Gastrocnemius medialis (tissue), 4 donors: ENCODE measurements around the gene LRRC56.

Source experiments
- POLR2A ChIP-seq, 2 donors: fragments of 450-650 bp; IDR thresholded peaks; one replicate each; pipeline ENCODE4 v1.6.1; 2017; ENCODE audit warnings: antibody characterized with exemption in 2 of 2, mild to moderate bottlenecking in 2 of 2, moderate library complexity in 2 of 2
- TF ChIP-seq, protein P1 (sequence below), 5 experiments: fragments of 450-650 bp in 3 of 5; fragments of 200-600 bp in 2 of 5; sonication (generic) in 2 of 5; IDR thresholded peaks in 4 of 5; conservative IDR thresholded peaks in 1 of 5; 1 replicate in 4 of 5; 2 replicates in 1 of 5; pipeline ENCODE4 v1.5.1; 2016 to 2019; ENCODE audit warnings: antibody characterized with exemption in 5 of 5, mild to moderate bottlenecking in 3 of 5, moderate library complexity in 3 of 5

DNA sequence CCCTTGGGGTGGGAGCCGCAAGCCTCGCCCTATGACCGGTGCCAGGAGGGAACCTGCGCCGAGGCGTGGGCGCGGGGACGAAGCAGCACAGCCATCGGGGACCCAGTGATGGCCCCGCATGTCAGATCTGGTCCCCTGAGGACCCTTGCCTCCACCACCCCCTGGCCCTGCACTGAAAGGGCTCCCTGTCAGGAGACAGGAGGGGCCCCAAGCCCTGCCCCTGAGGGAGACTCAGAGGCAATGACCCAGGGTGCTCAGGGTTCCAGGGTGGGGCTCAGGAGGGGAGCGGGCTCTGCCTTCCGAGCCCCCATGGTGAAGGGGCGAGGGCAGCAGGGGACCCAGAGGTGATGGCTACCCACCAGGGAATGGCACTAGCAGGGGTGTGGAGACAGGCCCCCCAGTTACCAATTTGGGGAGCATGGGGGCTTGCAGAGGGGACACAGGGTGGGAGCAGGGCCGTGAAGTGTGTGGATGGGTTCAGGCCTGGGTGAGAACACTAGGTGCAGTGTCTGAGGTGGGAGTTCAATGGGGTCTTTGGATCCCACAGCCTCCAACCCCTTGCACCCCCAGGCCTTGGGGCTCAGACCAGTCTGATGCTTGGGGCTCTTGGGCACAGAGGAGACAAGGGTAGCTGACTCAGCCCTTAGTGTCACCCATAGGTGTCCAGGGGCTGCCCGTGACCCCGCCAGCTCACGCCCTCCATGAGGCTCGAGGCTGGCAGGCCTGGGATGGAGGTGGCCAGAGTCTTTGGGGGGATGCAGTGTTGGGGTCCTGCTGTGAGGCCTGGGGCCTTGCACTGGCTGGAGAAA, 499 bp downstream of the LRRC56 start:
- TF ChIP-seq, protein P1, sequence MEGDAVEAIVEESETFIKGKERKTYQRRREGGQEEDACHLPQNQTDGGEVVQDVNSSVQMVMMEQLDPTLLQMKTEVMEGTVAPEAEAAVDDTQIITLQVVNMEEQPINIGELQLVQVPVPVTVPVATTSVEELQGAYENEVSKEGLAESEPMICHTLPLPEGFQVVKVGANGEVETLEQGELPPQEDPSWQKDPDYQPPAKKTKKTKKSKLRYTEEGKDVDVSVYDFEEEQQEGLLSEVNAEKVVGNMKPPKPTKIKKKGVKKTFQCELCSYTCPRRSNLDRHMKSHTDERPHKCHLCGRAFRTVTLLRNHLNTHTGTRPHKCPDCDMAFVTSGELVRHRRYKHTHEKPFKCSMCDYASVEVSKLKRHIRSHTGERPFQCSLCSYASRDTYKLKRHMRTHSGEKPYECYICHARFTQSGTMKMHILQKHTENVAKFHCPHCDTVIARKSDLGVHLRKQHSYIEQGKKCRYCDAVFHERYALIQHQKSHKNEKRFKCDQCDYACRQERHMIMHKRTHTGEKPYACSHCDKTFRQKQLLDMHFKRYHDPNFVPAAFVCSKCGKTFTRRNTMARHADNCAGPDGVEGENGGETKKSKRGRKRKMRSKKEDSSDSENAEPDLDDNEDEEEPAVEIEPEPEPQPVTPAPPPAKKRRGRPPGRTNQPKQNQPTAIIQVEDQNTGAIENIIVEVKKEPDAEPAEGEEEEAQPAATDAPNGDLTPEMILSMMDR (IDR thresholded peaks at IDR 0.05 in 4 of 5, conservative IDR thresholded peaks at IDR 0.05 in 1 of 5) = no peak
- TF ChIP-seq POLR2A (IDR thresholded peaks at IDR 0.05) = no peak
